Brain microvascular endothelial cell (primary cell): Measurements from ENCODE around the gene CALN1.

Experiments used
- DNase-seq: peaks from one replicate; pipeline ENCODE4 v3.0.0-alpha.2; 2020
- H3K27ac ChIP-seq: fragments of 250-450 bp; sonication (Bioruptor Pico); 2 replicates; pipeline ENCODE4 v1.5.1; 2020; ENCODE audit warnings: mild to moderate bottlenecking, moderate library complexity
- H3K27me3 ChIP-seq: fragments of 250-450 bp; sonication (Bioruptor Pico); replicated peaks from 2 replicates; pipeline ENCODE4 v1.5.1; 2020; ENCODE audit warnings: mild to moderate bottlenecking
- H3K36me3 ChIP-seq: fragments of 250-450 bp; sonication (Bioruptor Pico); replicated peaks from 2 replicates; pipeline ENCODE4 v1.5.1; 2020; ENCODE audit warnings: mild to moderate bottlenecking
- H3K4me3 ChIP-seq: 2 replicates; pipeline ENCODE4 v1.5.1; 2011; ENCODE audit warnings: low read depth, mild to moderate bottlenecking, control low read depth, low read length, moderate library complexity
- CTCF ChIP-seq: IDR thresholded peaks from 2 replicates; pipeline ENCODE4 v1.5.1; 2011; ENCODE audit warnings: low read depth, mild to moderate bottlenecking, moderate library complexity, low read length, control low read depth, inconsistent platforms; ENCODE audit errors: missing control alignments
- in situ Hi-C: cut with HindIII; loops from 2 replicates; pipeline ENCODE4 v1.10.0; 2017; ENCODE audit warnings: low sequenced_read_pairs, low pct_ligation_motif_present

CALN1 gene

GRCh38 chr7:72196176-72196575 is 216.0 kb downstream of the CALN1 start:
- Histone ChIP-seq H3K27me3 (no peaks in the 10 kb centered on the region), H3K36me3 (no peaks in the 10 kb centered on the region), H3K27ac (no peak overlapping the region), H3K4me3 (no peak overlapping the region)
- TF ChIP-seq CTCF: no peak
- DNase-seq: no peak
- in situ Hi-C loops: no loop called here

- Histone ChIP-seq H3K27me3 (no peaks in the 10 kb centered on the region), H3K27ac (no peak overlapping the region), H3K4me3 (no peak overlapping the region), H3K36me3 (no peaks in the 10 kb centered on the region)
- in situ Hi-C loops: no loop called here
- no peak for TF ChIP-seq CTCF
- DNase-seq: no peak
Observed at GRCh38 chr7:72190919-72191318, 221.2 kb downstream of the CALN1 start.

GRCh38 chr7:72190146-72190545 is 222.0 kb downstream of the CALN1 start:
- no peak for TF ChIP-seq CTCF
- DNase-seq: no peak
- no peaks in the 10 kb centered on the region for H3K27me3 ChIP-seq
- in situ Hi-C loops: no loop called here
- H3K36me3 ChIP-seq: no peaks in the 10 kb centered on the region
- no peak overlapping the region for H3K4me3 ChIP-seq
- no peak overlapping the region for H3K27ac ChIP-seq

- in situ Hi-C loops: no loop called here
- Histone ChIP-seq H3K27ac (no peak overlapping the region), H3K4me3 (no peak overlapping the region), H3K36me3 (no peaks in the 10 kb centered on the region), H3K27me3 (no peaks in the 10 kb centered on the region)
- no peak for DNase-seq
- no peak for TF ChIP-seq CTCF
Observed at GRCh38 chr7:72187179-72187578, 225.0 kb downstream of the CALN1 start.

- H3K27ac ChIP-seq: no peak overlapping the region
- no peak for TF ChIP-seq CTCF
- no peaks in the 10 kb centered on the region for H3K36me3 ChIP-seq
- H3K27me3 ChIP-seq: no peaks in the 10 kb centered on the region
- in situ Hi-C loops: no loop called here
- no peak for DNase-seq
- no peak overlapping the region for H3K4me3 ChIP-seq
Observed at GRCh38 chr7:72183835-72184234, 228.3 kb downstream of the CALN1 start.

GRCh38 chr7:72182036-72182435 is 230.1 kb downstream of the CALN1 start:
- Histone ChIP-seq H3K27ac (no peak overlapping the region), H3K4me3 (no peak overlapping the region), H3K36me3 (no peaks in the 10 kb centered on the region), H3K27me3 (no peaks in the 10 kb centered on the region)
- in situ Hi-C loops: no loop called here
- no peak for DNase-seq
- TF ChIP-seq CTCF: no peak
